Measurements from ENCODE around the gene NDUFS3.

The NDUFS3 gene

GRCh38 chr11:47626234-47626633 lies 47.4 kb downstream of the NDUFS3 start:
- in situ Hi-C loops (cut with MboI; ENCODE audit: low sequenced_read_pairs), result no loop called here

- in situ Hi-C loops (cut with MboI; ENCODE audit: low sequenced_read_pairs), result no loop called here
These were observed 49.2 kb downstream of the NDUFS3 start for GRCh38 chr11:47628026-47628425.

DNA sequence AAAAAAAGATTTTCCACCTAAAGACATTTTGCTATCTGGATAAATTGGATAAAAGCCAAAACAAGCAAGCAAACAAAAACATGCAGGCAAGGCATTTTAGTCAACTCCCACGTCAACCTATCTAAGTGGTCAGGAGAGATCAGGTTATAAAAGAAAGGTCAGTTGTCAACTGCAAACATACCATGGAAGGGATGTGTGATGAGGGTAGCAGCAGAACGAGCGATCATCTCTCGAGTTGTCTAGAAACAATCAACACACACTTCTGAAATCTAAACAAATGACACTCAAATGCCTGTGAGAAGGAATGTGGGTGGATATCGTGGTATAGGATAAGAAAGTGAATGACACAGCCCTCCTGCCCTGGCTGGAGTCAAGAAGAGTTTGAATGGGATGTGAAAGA lies 52.6 kb downstream of the NDUFS3 start:
- in situ Hi-C loops (cut with MboI; ENCODE audit: low sequenced_read_pairs), result no loop called here

All from HL-60/S4 treated with phorbol 12-myristate 13-acetate at 8.2 ng/mL for 4 days and 3 days (cell line).